Sigmoid colon (tissue), 7 donors: Measurements from ENCODE around the gene KRTAP5-3. TPM values are rescaled to one million over a fixed set of nuclear protein-coding genes. Genes with fewer than 3 reads are reported as not detected.

ENCODE experiments used
- DNase-seq: peaks from one replicate; pipeline ENCODE4 v3.0.0-alpha.2; 2019
- H3K27ac ChIP-seq, 4 donors: fragments of 200-600 bp; sonication (generic); one replicate each; pipeline ENCODE4 v1.5.1; 2016 to 2019; ENCODE audit warnings: mild to moderate bottlenecking in 1 of 4
- H3K27me3 ChIP-seq, 3 donors: fragments of 200-600 bp; sonication (generic); one replicate each; pipeline ENCODE4 v1.5.1; 2019; ENCODE audit warnings: mild to moderate bottlenecking in 1 of 3
- H3K36me3 ChIP-seq, 4 donors: fragments of 200-600 bp; sonication (generic); one replicate each; pipeline ENCODE4 v1.5.1; 2016 to 2019
- H3K4me1 ChIP-seq, 4 donors: fragments of 200-600 bp; sonication (generic); one replicate each; pipeline ENCODE4 v1.5.1; 2017 to 2019
- H3K4me3 ChIP-seq, 4 donors: fragments of 200-600 bp; sonication (generic); one replicate each; pipeline ENCODE4 v1.5.1; 2017 to 2019; ENCODE audit warnings: mild to moderate bottlenecking in 2 of 4, moderate library complexity in 1 of 4
- H3K9me3 ChIP-seq, 4 donors: fragments of 200-600 bp in 3 of 4; sonication (generic) in 3 of 4; one replicate each; pipeline versions ENCODE4 v1.5.1 to v1.6.1; 2013 to 2019
- EP300 ChIP-seq, 4 donors: sonication (generic); formaldehyde crosslinking; IDR thresholded peaks; one replicate each; pipeline ENCODE4 v1.6.1; 2017; ENCODE audit warnings: antibody characterized with exemption in 4 of 4
- POLR2A ChIP-seq, 2 donors: fragments of 450-650 bp; IDR thresholded peaks; one replicate each; pipeline ENCODE4 v1.6.1; 2016; ENCODE audit warnings: antibody characterized with exemption in 2 of 2, mild to moderate bottlenecking in 2 of 2, moderate library complexity in 2 of 2
- POLR2AphosphoS5 ChIP-seq, 4 donors: sonication (generic); formaldehyde crosslinking; IDR thresholded peaks; one replicate each; pipeline ENCODE4 v1.6.1; 2017; ENCODE audit warnings: antibody characterized with exemption in 4 of 4
- WGBS, 2 donors: extraction: QIAGEN DNeasy Blood & Tissue Kit; methylation state at CpG; one replicate each; pipeline ENCODE4 v1.1.7; 2013; 5-methylcytosine and 5-hydroxymethylcytosine counted together
- intact Hi-C: fragments of 100-400 bp; cut with DNase I; formaldehyde crosslinking; loops from one replicate; pipeline ENCODE4 v1.15.1; 2023
- polyA plus RNA-seq, 3 donors: library from polyadenylated mRNA; stranded (reverse); fragments of 200-250 nt; gene quantifications; one replicate each; pipeline ENCODE4 v1.2.3, GENCODE V29; 2013
- total RNA-seq, 4 donors: library from RNA; depleted of rRNA; stranded (reverse); fragments of >200 nt; gene quantifications; one replicate each; pipeline ENCODE4 v1.1.0, GENCODE V29; 2016
- TF ChIP-seq, protein P1 (sequence below), 4 experiments: fragments of 450-650 bp in 3 of 4; fragments of 200-600 bp in 1 of 4; IDR thresholded peaks; one replicate each; pipeline ENCODE4 v1.5.1; 2016 to 2019; ENCODE audit warnings: antibody characterized with exemption in 4 of 4, mild to moderate bottlenecking in 3 of 4, moderate library complexity in 2 of 4
- donor health status: healthy with polysubstance abuse.
- donor health status: Bipolar disorder and iron deficiency.
- donor health status: healthy.

KRTAP5-3 gene, protein sequence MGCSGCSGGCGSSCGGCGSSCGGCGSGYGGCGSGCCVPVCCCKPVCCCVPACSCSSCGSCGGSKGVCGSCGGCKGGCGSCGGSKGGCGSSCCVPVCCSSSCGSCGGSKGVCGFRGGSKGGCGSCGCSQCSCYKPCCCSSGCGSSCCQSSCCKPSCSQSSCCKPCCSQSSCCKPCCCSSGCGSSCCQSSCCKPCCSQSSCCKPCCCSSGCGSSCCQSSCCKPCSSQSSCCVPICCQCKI
- not detected for total RNA-seq
- not detected for polyA plus RNA-seq

DNA sequence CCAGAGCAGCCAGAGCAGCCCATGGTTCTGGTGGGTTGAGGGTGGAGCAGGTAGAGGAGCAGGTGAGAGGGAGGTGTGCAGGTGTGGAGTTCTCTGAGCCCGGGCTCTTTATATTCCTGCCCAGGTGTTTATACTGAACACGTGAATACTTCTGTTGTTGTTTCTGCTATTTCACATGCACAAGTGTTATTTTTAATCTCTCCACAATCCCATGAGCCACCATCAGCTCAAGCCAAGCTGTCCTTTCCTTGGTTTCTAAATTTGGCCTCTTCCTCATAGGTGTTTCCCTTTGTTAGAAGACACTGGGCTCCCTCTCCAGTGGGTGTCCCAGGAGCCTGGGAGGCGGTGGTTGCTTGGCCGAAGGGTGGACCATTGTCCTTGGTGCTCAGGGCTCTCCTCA is at the start of gene KRTAP5-3:
TSS of gene KRTAP5-3 (minus strand) at position 101 of the 400 bp plus-strand sequence. CDS start at position 23, 78 bp downstream.
- 54 to 71% methylated on average over 4 of the region's 4 CpGs for WGBS, 2 donors
- TF ChIP-seq, protein P1, sequence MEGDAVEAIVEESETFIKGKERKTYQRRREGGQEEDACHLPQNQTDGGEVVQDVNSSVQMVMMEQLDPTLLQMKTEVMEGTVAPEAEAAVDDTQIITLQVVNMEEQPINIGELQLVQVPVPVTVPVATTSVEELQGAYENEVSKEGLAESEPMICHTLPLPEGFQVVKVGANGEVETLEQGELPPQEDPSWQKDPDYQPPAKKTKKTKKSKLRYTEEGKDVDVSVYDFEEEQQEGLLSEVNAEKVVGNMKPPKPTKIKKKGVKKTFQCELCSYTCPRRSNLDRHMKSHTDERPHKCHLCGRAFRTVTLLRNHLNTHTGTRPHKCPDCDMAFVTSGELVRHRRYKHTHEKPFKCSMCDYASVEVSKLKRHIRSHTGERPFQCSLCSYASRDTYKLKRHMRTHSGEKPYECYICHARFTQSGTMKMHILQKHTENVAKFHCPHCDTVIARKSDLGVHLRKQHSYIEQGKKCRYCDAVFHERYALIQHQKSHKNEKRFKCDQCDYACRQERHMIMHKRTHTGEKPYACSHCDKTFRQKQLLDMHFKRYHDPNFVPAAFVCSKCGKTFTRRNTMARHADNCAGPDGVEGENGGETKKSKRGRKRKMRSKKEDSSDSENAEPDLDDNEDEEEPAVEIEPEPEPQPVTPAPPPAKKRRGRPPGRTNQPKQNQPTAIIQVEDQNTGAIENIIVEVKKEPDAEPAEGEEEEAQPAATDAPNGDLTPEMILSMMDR (IDR thresholded peaks at IDR 0.05), result no peak
- TF ChIP-seq POLR2AphosphoS5 (IDR thresholded peaks at IDR 0.05) (no peak), POLR2A (IDR thresholded peaks at IDR 0.05) (no peak), EP300 (IDR thresholded peaks at IDR 0.05) (no peak)
- H3K4me1 ChIP-seq, result no peaks in the 10 kb centered on the region
- no peaks in the 10 kb centered on the region for H3K36me3 ChIP-seq
- intact Hi-C loops, result no loop called here
- H3K4me3 ChIP-seq, result no peak within 1 kb of the TSS
- DNase-seq, result no peak
- H3K9me3 ChIP-seq, result no peaks in the 10 kb centered on the region
- H3K27ac ChIP-seq, result no peak within 1 kb of the TSS
- peaks cover 0 to 51% (median 17%) of the 10 kb centered on the region in 3 donors for H3K27me3 ChIP-seq

DNA sequence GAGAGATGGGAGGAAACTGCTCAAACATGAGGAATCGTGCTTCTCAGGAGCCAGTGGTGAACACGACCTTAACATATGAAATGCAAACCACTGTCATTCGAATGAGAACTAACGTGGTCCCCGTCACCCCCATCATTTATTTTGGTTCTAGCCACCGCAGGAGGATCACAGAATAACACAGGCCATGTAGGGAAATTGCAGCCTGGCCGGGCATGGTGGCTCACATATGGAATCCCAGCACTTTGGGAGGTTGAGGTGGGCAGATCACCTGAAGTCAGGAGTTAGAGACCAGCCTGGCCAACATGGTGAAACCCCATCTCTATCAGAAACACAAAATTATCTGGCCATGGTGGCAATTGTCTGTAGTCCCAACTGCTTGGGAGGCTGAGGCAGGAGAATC is 48.4 kb upstream of the KRTAP5-3 start:
- Histone ChIP-seq H3K27ac (no peak overlapping the region), H3K4me1 (peaks cover 0 to 5% (median 4%) of the 10 kb centered on the region in 4 donors), H3K27me3 (peaks cover 0 to 26% (median 0%) of the 10 kb centered on the region in 3 donors), H3K4me3 (no peak overlapping the region), H3K36me3 (no peaks in the 10 kb centered on the region), H3K9me3 (no peaks in the 10 kb centered on the region)
- 81 to 86% methylated on average over 7 of the region's 7 CpGs for WGBS, 2 donors
- TF ChIP-seq POLR2A (IDR thresholded peaks at IDR 0.05) (no peak), POLR2AphosphoS5 (IDR thresholded peaks at IDR 0.05) (no peak), EP300 (IDR thresholded peaks at IDR 0.05) (no peak)
- TF ChIP-seq, protein P1 (IDR thresholded peaks at IDR 0.05), result no peak
- intact Hi-C loops, result no loop called here
- DNase-seq, result no peak

DNA sequence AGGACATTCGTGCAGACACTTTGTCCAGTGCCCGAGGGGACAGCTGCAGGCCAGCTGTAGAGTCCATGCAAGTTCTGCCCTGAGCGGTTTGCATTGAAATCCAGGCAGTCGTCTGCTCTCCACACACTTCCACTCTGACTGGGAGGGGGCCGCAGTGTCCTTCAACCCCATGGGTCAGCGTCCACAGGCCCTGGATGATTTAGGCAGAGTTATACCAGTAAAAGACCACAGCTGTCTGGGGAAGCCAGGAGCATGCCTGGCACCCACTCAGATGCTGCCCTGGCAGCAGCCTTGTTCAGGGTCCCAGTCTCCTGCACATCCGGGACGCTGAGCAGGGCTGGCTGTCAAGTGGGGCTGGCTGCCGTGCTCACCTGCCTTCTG is 47.8 kb upstream of the KRTAP5-3 start:
- Histone ChIP-seq H3K27me3 (peaks cover 0 to 26% (median 0%) of the 10 kb centered on the region in 3 donors), H3K9me3 (no peaks in the 10 kb centered on the region), H3K36me3 (no peaks in the 10 kb centered on the region), H3K4me1 (peaks cover 0 to 5% (median 4%) of the 10 kb centered on the region in 4 donors), H3K27ac (no peak overlapping the region), H3K4me3 (no peak overlapping the region)
- no peak for TF ChIP-seq POLR2AphosphoS5 (IDR thresholded peaks at IDR 0.05)
- TF ChIP-seq, protein P1 (IDR thresholded peaks at IDR 0.05), result no peak
- TF ChIP-seq POLR2A (IDR thresholded peaks at IDR 0.05), result no peak
- TF ChIP-seq EP300 (IDR thresholded peaks at IDR 0.05), result no peak
- no peak for DNase-seq
- WGBS, 2 donors, result 86 to 87% methylated on average over 9 of the region's 9 CpGs
- intact Hi-C loops, result no loop called here

DNA sequence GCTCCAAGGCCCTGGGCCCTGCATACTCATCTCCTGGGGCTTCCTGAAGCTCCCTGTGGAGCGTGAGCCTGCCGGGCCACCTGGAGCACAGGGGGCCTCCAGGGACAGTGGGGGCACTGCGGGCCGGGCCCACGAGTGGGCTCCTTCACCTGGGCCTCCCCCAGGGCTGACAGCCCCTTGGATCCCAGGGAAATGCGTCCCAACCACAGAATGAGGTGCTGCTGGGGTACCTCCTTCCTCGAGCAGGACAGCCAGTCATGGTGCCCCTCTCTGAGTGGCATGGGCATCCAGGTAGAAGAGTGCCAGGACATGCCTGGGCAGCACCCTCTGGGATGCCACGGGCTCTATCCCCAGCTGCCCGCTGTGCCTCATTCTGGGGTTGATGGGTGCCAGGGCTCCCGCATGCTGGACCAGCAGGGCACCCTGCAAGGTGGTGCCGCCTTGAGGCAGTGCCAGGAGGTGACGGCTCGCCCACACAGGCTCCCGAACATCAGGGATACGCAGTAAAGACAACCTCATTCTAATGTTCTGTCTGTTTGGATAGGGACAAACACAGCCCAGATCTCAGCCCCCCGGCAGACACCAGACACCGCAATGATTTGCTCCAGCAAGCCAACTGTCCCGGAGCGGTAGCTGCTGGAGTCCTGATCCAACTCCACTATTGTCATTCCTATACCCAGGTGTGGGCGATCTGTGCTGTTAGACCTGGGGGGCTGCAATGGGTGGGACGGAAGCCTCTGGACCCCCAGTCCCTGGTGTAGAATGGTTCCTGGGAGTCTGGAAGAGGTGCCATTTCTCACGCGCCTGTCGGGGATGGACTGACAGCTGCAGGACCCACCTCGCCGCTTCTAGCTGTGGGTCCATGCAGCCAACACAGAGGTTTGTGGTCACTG is 47.2 kb upstream of the KRTAP5-3 start:
- WGBS, 2 donors, result 80 to 82% methylated on average over 26 of the region's 26 CpGs
- intact Hi-C loops, result no loop called here
- DNase-seq, result no peak
- no peaks in the 10 kb centered on the region for H3K9me3 ChIP-seq
- no peaks in the 10 kb centered on the region for H3K36me3 ChIP-seq
- H3K4me1 ChIP-seq, result peaks cover 0 to 5% (median 4%) of the 10 kb centered on the region in 4 donors
- H3K27me3 ChIP-seq, result peaks cover 0 to 26% (median 0%) of the 10 kb centered on the region in 3 donors
- TF ChIP-seq EP300 (IDR thresholded peaks at IDR 0.05), result no peak
- TF ChIP-seq, protein P1 (IDR thresholded peaks at IDR 0.05), result no peak
- TF ChIP-seq POLR2A (IDR thresholded peaks at IDR 0.05), result no peak
- TF ChIP-seq POLR2AphosphoS5 (IDR thresholded peaks at IDR 0.05), result no peak
- no peak overlapping the region for H3K27ac ChIP-seq
- no peak overlapping the region for H3K4me3 ChIP-seq
